A673 (cell line): ENCODE results near the gene ARID3C. TPM values are rescaled to one million over a fixed set of nuclear protein-coding genes. Genes with fewer than 3 reads are reported as not detected.

Source experiments
- BruUV-seq: library from RNA; stranded (reverse); fragments of 400-500 nt; replicated peaks from 2 replicates; lab custom pipeline; 2021; lab: Mats Ljungman, UMichigan
- CTCF ChIA-PET: fragments of 300-600 bp; sonication (Branson Sonifier 250); formaldehyde crosslinking; loops from one replicate; lab custom pipeline; 2022; ENCODE audit warnings: antibody characterized with exemption; lab: Charles Lee
- POLR2A ChIA-PET: fragments of 300-600 bp; sonication (Branson Sonifier 250); formaldehyde crosslinking; loops from one replicate; lab custom pipeline; 2022; ENCODE audit warnings: antibody characterized with exemption; ENCODE audit not compliant: low non-redundant PET; lab: Charles Lee
- DNase-seq: peaks from one replicate; pipeline ENCODE4 v3.0.0-alpha.2; 2015; ENCODE audit warnings: low spot score
- H3K27ac ChIP-seq: fragments of 200-600 bp; sonication (generic); 2 replicates; pipeline ENCODE4 v1.5.1; 2016; ENCODE audit warnings: mixed run types, low read depth, mild to moderate bottlenecking, mixed read lengths, antibody characterized with exemption, low read length; ENCODE audit not compliant: poor library complexity, severe bottlenecking
- H3K27me3 ChIP-seq: fragments of 200-600 bp; sonication (generic); replicated peaks from 2 replicates; pipeline ENCODE4 v1.6.1; 2017; ENCODE audit warnings: mixed run types, low read depth, mild to moderate bottlenecking, mixed read lengths, antibody characterized with exemption, low read length; ENCODE audit not compliant: insufficient read depth, poor library complexity
- H3K36me3 ChIP-seq: fragments of 200-600 bp; sonication (generic); 2 replicates; pipeline ENCODE4 v1.6.1; 2016; ENCODE audit warnings: mixed run types, mild to moderate bottlenecking, mixed read lengths, antibody characterized with exemption, low read length; ENCODE audit not compliant: insufficient read depth, poor library complexity, severe bottlenecking
- H3K4me1 ChIP-seq: fragments of 200-600 bp; sonication (generic); 2 replicates; pipeline ENCODE4 v1.6.1; 2017; ENCODE audit warnings: mixed run types, mild to moderate bottlenecking, mixed read lengths, antibody characterized with exemption, low read length; ENCODE audit not compliant: insufficient read depth, poor library complexity, severe bottlenecking
- H3K4me3 ChIP-seq: fragments of 200-600 bp; sonication (generic); 2 replicates; pipeline ENCODE4 v1.5.1; 2016; ENCODE audit warnings: low read depth, mixed run types, mild to moderate bottlenecking, mixed read lengths, low read length; ENCODE audit not compliant: poor library complexity, severe bottlenecking
- H3K9me3 ChIP-seq: fragments of 200-600 bp; sonication (generic); 2 replicates; pipeline ENCODE4 v1.6.1; 2016; ENCODE audit warnings: mixed run types, low read depth, mild to moderate bottlenecking, mixed read lengths, antibody characterized with exemption, low read length; ENCODE audit not compliant: poor library complexity, severe bottlenecking
- CTCF ChIP-seq: fragments of 300-800, 200-600 bp; sonication (generic); conservative IDR thresholded peaks from 2 replicates; pipeline ENCODE4 v1.5.1; 2017; ENCODE audit warnings: low read depth, mild to moderate bottlenecking, antibody characterized with exemption, low read length, moderate library complexity, mixed read lengths
- EZH2 ChIP-seq: fragments of 200-600 bp; sonication (generic); IDR thresholded peaks from 2 replicates; pipeline ENCODE4 v1.6.1; 2017; ENCODE audit warnings: borderline replicate concordance, low read depth, mild to moderate bottlenecking, mixed read lengths, antibody characterized with exemption, low read length; ENCODE audit not compliant: poor library complexity, severe bottlenecking
- intact Hi-C: fragments of 100-400 bp; cut with micrococcal nuclease; formaldehyde crosslinking; loops from one replicate; pipeline ENCODE4 v1.10.0; 2022; ENCODE audit not compliant: unreplicated experiment
- total RNA-seq: library from RNA; stranded (reverse); gene quantifications from 2 replicates; pipeline ENCODE4 v1.2.3, GENCODE V29; 2021

The ARID3C gene
- total RNA-seq, 1 experiment from 2014 or later, result not detected

- Histone ChIP-seq H3K36me3 (peaks cover 14% of the 10 kb centered on the region), H3K9me3 (no peaks in the 10 kb centered on the region), H3K4me3 (no peak overlapping the region), H3K27me3 (peaks cover 15% of the 10 kb centered on the region), H3K27ac (no peak overlapping the region), H3K4me1 (peaks cover 6% of the 10 kb centered on the region)
- no peak for DNase-seq
- intact Hi-C loops, result loop anchor here (2.0 kb wide), 1 partner anchor 22 kb away; the partner anchor contains the start of gene RPP25L
- ChIA-PET POLR2A (no interaction called here), CTCF (interaction anchor here (0.6 to 1.5 kb wide), 9 partner anchors 12 to 702 kb away, joined by 3 to 8 read pairs (median 6); partner anchors contain the start of genes DCTN3, GALT and RPP25L)
- TSS peak; percentile 63 for BruUV-seq
- TF ChIP-seq EZH2 (no peak), CTCF (no peak)
These were observed 5.8 kb upstream of the ARID3C start for GRCh38 chr9:34634551-34635248.

- H3K4me1 ChIP-seq, result peaks cover 11% of the 10 kb centered on the region
- CTCF ChIA-PET, result interaction anchor here (0.6 to 1.5 kb wide), 14 partner anchors 9 to 703 kb away, joined by 3 to 8 read pairs (median 4); partner anchors contain the start of genes DCTN3, GALT and RPP25L
- TF ChIP-seq EZH2 (no peak), CTCF (peak; percentile 93)
- BruUV-seq, result no TSS peak
- intact Hi-C loops, result loop anchor here (2.0 kb wide), 1 partner anchor 21 kb away; the partner anchor contains the start of gene RPP25L
- POLR2A ChIA-PET, result no interaction called here
- H3K9me3 ChIP-seq, result no peaks in the 10 kb centered on the region
- H3K27ac ChIP-seq, result no peak overlapping the region
- H3K27me3 ChIP-seq, result peaks cover 22% of the 10 kb centered on the region
- H3K4me3 ChIP-seq, result no peak overlapping the region
- peak; percentile 78 for DNase-seq
- peaks cover 14% of the 10 kb centered on the region for H3K36me3 ChIP-seq
These were observed 5.1 kb upstream of the ARID3C start for GRCh38 chr9:34633851-34634550.

- Histone ChIP-seq H3K27ac (no peak overlapping the region), H3K4me1 (peaks cover 13% of the 10 kb centered on the region), H3K36me3 (peaks cover 14% of the 10 kb centered on the region), H3K27me3 (peaks cover 30% of the 10 kb centered on the region), H3K4me3 (no peak overlapping the region), H3K9me3 (no peaks in the 10 kb centered on the region)
- ChIA-PET POLR2A (no interaction called here), CTCF (interaction anchor here (0.7 to 1.5 kb wide), 10 partner anchors 8 to 1211 kb away, joined by 3 to 7 read pairs (median 3); partner anchors contain the start of genes DCTN3 and GALT)
- TF ChIP-seq CTCF (no peak), EZH2 (no peak)
- DNase-seq, result no peak
- intact Hi-C loops, result no loop called here
- no TSS peak for BruUV-seq
These were observed 4.3 kb upstream of the ARID3C start for GRCh38 chr9:34633166-34633565.
